Transverse colon (tissue), 4 donors: Measurements from ENCODE around the gene ZNF408.

Experiments used
- EP300 ChIP-seq: sonication (generic); formaldehyde crosslinking; IDR thresholded peaks from one replicate; pipeline ENCODE4 v1.6.1; 2017; ENCODE audit warnings: antibody characterized with exemption, low read depth
- POLR2A ChIP-seq: fragments of 450-650 bp; IDR thresholded peaks from one replicate; pipeline ENCODE4 v1.6.1; 2016; ENCODE audit warnings: antibody characterized with exemption, mild to moderate bottlenecking, moderate library complexity
- POLR2AphosphoS5 ChIP-seq, 3 donors: sonication (generic); formaldehyde crosslinking; IDR thresholded peaks; one replicate each; pipeline ENCODE4 v1.6.1; 2016; ENCODE audit warnings: antibody characterized with exemption in 3 of 3
- TF ChIP-seq, protein P1 (sequence below), 5 experiments: fragments of 200-600 bp in 3 of 5; fragments of 450-650 bp in 2 of 5; sonication (generic) in 3 of 5; IDR thresholded peaks; 1 replicate in 2 of 5; 2 replicates in 3 of 5; pipeline ENCODE4 v1.5.1; 2016 to 2017; ENCODE audit warnings: antibody characterized with exemption in 5 of 5, inconsistent platforms in 3 of 5, mild to moderate bottlenecking in 2 of 5, moderate library complexity in 1 of 5

DNA sequence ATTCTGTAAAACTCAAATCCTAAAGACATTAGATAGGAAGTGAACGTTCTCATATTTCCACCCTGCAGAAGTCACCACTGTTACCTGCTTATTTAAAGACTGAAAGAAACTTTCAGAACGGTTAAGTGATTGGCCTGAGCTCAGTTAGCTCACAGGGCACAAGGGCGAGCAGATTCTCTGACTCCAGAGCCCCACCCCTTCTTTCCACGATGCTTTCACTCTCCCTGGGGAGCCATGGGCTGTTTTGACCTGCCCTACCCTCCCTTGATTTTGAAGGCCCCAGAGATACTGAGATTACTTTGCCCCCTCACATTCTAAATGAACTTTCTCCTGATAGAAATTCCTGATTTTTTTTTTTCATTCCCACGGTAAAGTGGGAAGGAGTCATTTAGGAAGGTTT lies 34.3 kb upstream of the ZNF408 start:
- TF ChIP-seq, protein P1, sequence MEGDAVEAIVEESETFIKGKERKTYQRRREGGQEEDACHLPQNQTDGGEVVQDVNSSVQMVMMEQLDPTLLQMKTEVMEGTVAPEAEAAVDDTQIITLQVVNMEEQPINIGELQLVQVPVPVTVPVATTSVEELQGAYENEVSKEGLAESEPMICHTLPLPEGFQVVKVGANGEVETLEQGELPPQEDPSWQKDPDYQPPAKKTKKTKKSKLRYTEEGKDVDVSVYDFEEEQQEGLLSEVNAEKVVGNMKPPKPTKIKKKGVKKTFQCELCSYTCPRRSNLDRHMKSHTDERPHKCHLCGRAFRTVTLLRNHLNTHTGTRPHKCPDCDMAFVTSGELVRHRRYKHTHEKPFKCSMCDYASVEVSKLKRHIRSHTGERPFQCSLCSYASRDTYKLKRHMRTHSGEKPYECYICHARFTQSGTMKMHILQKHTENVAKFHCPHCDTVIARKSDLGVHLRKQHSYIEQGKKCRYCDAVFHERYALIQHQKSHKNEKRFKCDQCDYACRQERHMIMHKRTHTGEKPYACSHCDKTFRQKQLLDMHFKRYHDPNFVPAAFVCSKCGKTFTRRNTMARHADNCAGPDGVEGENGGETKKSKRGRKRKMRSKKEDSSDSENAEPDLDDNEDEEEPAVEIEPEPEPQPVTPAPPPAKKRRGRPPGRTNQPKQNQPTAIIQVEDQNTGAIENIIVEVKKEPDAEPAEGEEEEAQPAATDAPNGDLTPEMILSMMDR (IDR thresholded peaks at IDR 0.05), result no peak
- TF ChIP-seq POLR2A (no peak), EP300 (no peak), POLR2AphosphoS5 (IDR thresholded peaks at IDR 0.05) (no peak)
